H9 (cell line): ENCODE data around the gene MICALL1. TPM values are rescaled to one million over a fixed set of nuclear protein-coding genes. Genes with fewer than 3 reads are reported as not detected.

Experiments used
- DNase-seq: peaks from one replicate; pipeline ENCODE4 v3.0.0-alpha.2; 2017
- H2AFZ ChIP-seq: one replicate; pipeline ENCODE4 v1.6.1; 2013; ENCODE audit warnings: mild to moderate bottlenecking, low read length, control low read depth, moderate library complexity
- H2AK5ac ChIP-seq: 2 replicates; pipeline ENCODE4 v1.6.1; 2013; ENCODE audit warnings: low read length, control low read depth, mixed read lengths; ENCODE audit not compliant: insufficient read length
- H2BK120ac ChIP-seq: one replicate; pipeline ENCODE4 v1.6.1; 2013; ENCODE audit warnings: low read depth, mild to moderate bottlenecking, low read length, control low read depth, inconsistent platforms; ENCODE audit not compliant: poor library complexity, severe bottlenecking
- H2BK12ac ChIP-seq: 2 replicates; pipeline ENCODE4 v1.6.1; 2013; ENCODE audit warnings: low read length, control low read depth, mixed read lengths, low read depth; ENCODE audit not compliant: insufficient read length
- H2BK15ac ChIP-seq: 2 replicates; pipeline ENCODE4 v1.6.1; 2013; ENCODE audit warnings: low read depth, low read length, control low read depth
- H2BK20ac ChIP-seq: one replicate; pipeline ENCODE4 v1.6.1; 2013; ENCODE audit warnings: low read depth, mild to moderate bottlenecking, low read length, control low read depth, inconsistent platforms; ENCODE audit not compliant: poor library complexity, severe bottlenecking
- H2BK5ac ChIP-seq: 2 replicates; pipeline ENCODE4 v1.6.1; 2013; ENCODE audit warnings: low read length, control low read depth, mixed read lengths; ENCODE audit not compliant: insufficient read length
- H3K14ac ChIP-seq: 2 replicates; pipeline ENCODE4 v1.6.1; 2013; ENCODE audit warnings: low read length, control low read depth; ENCODE audit not compliant: insufficient read depth
- H3K18ac ChIP-seq: 2 replicates; pipeline ENCODE4 v1.6.1; 2013; ENCODE audit warnings: low read depth, mild to moderate bottlenecking, mixed read lengths, low read length, control low read depth; ENCODE audit not compliant: insufficient read length
- H3K23ac ChIP-seq: 2 replicates; pipeline ENCODE4 v1.6.1; 2013; ENCODE audit warnings: low read length, control low read depth, mixed read lengths, low read depth; ENCODE audit not compliant: insufficient read length
- H3K23me2 ChIP-seq: 2 replicates; pipeline ENCODE4 v1.6.1; 2013; ENCODE audit warnings: low read depth, mild to moderate bottlenecking, mixed read lengths, low read length, control low read depth; ENCODE audit not compliant: insufficient read length, poor library complexity, severe bottlenecking
- H3K27ac ChIP-seq: 2 replicates; pipeline ENCODE4 v1.5.1; 2013; ENCODE audit warnings: low read length, control low read depth, mixed read lengths, low read depth; ENCODE audit not compliant: insufficient read length
- H3K27me3 ChIP-seq: 2 replicates; pipeline ENCODE4 v1.6.1; 2013; ENCODE audit warnings: low read length, control low read depth, inconsistent platforms; ENCODE audit not compliant: insufficient read depth
- H3K4ac ChIP-seq: 2 replicates; pipeline ENCODE4 v1.6.1; 2013; ENCODE audit warnings: low read depth, mild to moderate bottlenecking, control low read depth, inconsistent platforms, low read length, moderate library complexity
- H3K4me1 ChIP-seq: 2 replicates; pipeline ENCODE4 v1.6.1; 2013; ENCODE audit warnings: low read length, control low read depth, inconsistent platforms; ENCODE audit not compliant: insufficient read depth
- H3K4me2 ChIP-seq: 2 replicates; pipeline ENCODE4 v1.6.1; 2013; ENCODE audit warnings: low read length, control low read depth, mixed read lengths; ENCODE audit not compliant: insufficient read length, insufficient read depth
- H3K56ac ChIP-seq: 2 replicates; pipeline ENCODE4 v1.6.1; 2013; ENCODE audit warnings: low read depth, mild to moderate bottlenecking, mixed read lengths, low read length, control low read depth; ENCODE audit not compliant: insufficient read length
- H3K79me1 ChIP-seq: 2 replicates; pipeline ENCODE4 v1.6.1; 2013; ENCODE audit warnings: low read depth, mild to moderate bottlenecking, moderate library complexity, low read length, control low read depth, inconsistent platforms; ENCODE audit not compliant: insufficient read depth, poor library complexity, severe bottlenecking
- H3K79me2 ChIP-seq: 2 replicates; pipeline ENCODE4 v1.6.1; 2013; ENCODE audit warnings: low read length, control low read depth, inconsistent platforms; ENCODE audit not compliant: insufficient read depth
- H3K9ac ChIP-seq: 2 replicates; pipeline ENCODE4 v1.6.1; 2013; ENCODE audit warnings: low read length, control low read depth, mixed read lengths; ENCODE audit not compliant: insufficient read length; ENCODE audit errors: extremely low read depth
- H3K9me3 ChIP-seq: one replicate; pipeline ENCODE4 v1.6.1; 2013; ENCODE audit warnings: low read depth, low read length, inconsistent platforms; ENCODE audit not compliant: control insufficient read depth
- H3T11ph ChIP-seq: one replicate; pipeline ENCODE4 v1.6.1; 2013; ENCODE audit warnings: mild to moderate bottlenecking, low read length, control low read depth, inconsistent platforms
- H4K20me1 ChIP-seq: one replicate; pipeline ENCODE4 v1.6.1; 2013; ENCODE audit not compliant: control insufficient read depth, insufficient read length, insufficient read depth
- H4K5ac ChIP-seq: 2 replicates; pipeline ENCODE4 v1.6.1; 2013; ENCODE audit warnings: low read depth, mild to moderate bottlenecking, mixed read lengths, low read length, control low read depth; ENCODE audit not compliant: insufficient read length
- H4K8ac ChIP-seq: replicated peaks from 2 replicates; pipeline ENCODE4 v1.6.1; 2013; ENCODE audit warnings: low read length, control low read depth, mixed read lengths, low read depth; ENCODE audit not compliant: insufficient read length
- H4K91ac ChIP-seq: 2 replicates; pipeline ENCODE4 v1.6.1; 2013; ENCODE audit warnings: low read depth, mild to moderate bottlenecking, moderate library complexity, mixed read lengths, low read length, control low read depth; ENCODE audit not compliant: insufficient read length
- H3K27ac Mint-ChIP-seq, 3 experiments: 2 replicates in 2 of 3; 3 replicates in 1 of 3; pipeline ENCODE4 v1.8.0; 2020 to 2021; ENCODE audit warnings: mixed read lengths in 3 of 3, mild to moderate bottlenecking in 1 of 3, moderate library complexity in 1 of 3
- H3K27me3 Mint-ChIP-seq: 2 replicates; pipeline ENCODE4 v1.8.0; 2021; ENCODE audit warnings: low read depth, mild to moderate bottlenecking, moderate library complexity, mixed read lengths
- H3K36me3 Mint-ChIP-seq, 3 experiments: 2 replicates in 2 of 3; 3 replicates in 1 of 3; pipeline ENCODE4 v1.8.0; 2020 to 2021; ENCODE audit warnings: low read depth in 3 of 3, mixed read lengths in 3 of 3; ENCODE audit not compliant: insufficient read depth in 1 of 3
- H3K4me1 Mint-ChIP-seq, 2 experiments: 2 replicates each; pipeline ENCODE4 v1.8.0; 2020; ENCODE audit warnings: mixed read lengths in 2 of 2
- H3K4me3 Mint-ChIP-seq, 2 experiments: 2 replicates in 1 of 2; 3 replicates in 1 of 2; pipeline ENCODE4 v1.8.0; 2020 to 2021; ENCODE audit warnings: mild to moderate bottlenecking in 2 of 2, mixed read lengths in 2 of 2, moderate library complexity in 1 of 2
- H3K9me3 Mint-ChIP-seq, 2 experiments: 2 replicates in 1 of 2; 3 replicates in 1 of 2; pipeline ENCODE4 v1.8.0; 2020; ENCODE audit warnings: mild to moderate bottlenecking in 2 of 2, mixed read lengths in 2 of 2, moderate library complexity in 1 of 2
- CTCF ChIP-seq: fragments of 200-600 bp; sonication (generic); conservative IDR thresholded peaks from 3 replicates; pipeline ENCODE4 v1.8.0; 2021; ENCODE audit warnings: antibody characterized with exemption, mild to moderate bottlenecking
- WGBS: extraction: QIAGEN DNeasy Blood & Tissue Kit; methylation state at CpG from one replicate; pipeline ENCODE4 v1.1.7; 2013; ENCODE audit warnings: missing lambda C conversion rate, low lambda C conversion rate, mixed read lengths; ENCODE audit not compliant: insufficient read length; ENCODE audit errors: extremely low coverage; 5-methylcytosine and 5-hydroxymethylcytosine counted together
- total RNA-seq: library from RNA; stranded (reverse); gene quantifications from 2 replicates; pipeline ENCODE4 v1.2.1, GENCODE V29; 2021

Gene MICALL1
- total RNA-seq, 1 experiment from 2014 or later = 33.3 TPM

- peaks cover 0 to 48% (median 22%) of the 10 kb centered on the region in 3 experiments; a peak in 6 of 7 replicates for H3K36me3 Mint-ChIP-seq
- H3K4me3 Mint-ChIP-seq = no peak overlapping the region
- no peak for DNase-seq
- Histone ChIP-seq H3K79me2 (no peaks in the 10 kb centered on the region), H2BK12ac (no peak overlapping the region), H4K8ac (no peak overlapping the region), H3K4me2 (no peak overlapping the region), H2BK20ac (no peak overlapping the region), H3K79me1 (no peaks in the 10 kb centered on the region), H3K23ac (no peak overlapping the region), H3K4ac (no peak overlapping the region), H4K5ac (no peak overlapping the region), H3K27me3 (no peaks in the 10 kb centered on the region), H3K9me3 (no peaks in the 10 kb centered on the region), H3K9ac (no peak overlapping the region), H3K27ac (no peak overlapping the region), H3K4me1 (no peaks in the 10 kb centered on the region), H2AFZ (no peak overlapping the region), H3K56ac (no peak overlapping the region), H2BK15ac (no peak overlapping the region), H3K23me2 (peaks cover 2% of the 10 kb centered on the region), H4K20me1 (no peaks in the 10 kb centered on the region), H3T11ph (no peak overlapping the region), H3K14ac (no peak overlapping the region), H4K91ac (no peak overlapping the region), H2BK120ac (no peak overlapping the region), H2AK5ac (no peak overlapping the region), H2BK5ac (no peak overlapping the region), H3K18ac (no peak overlapping the region)
- no CpG with 5 or more reads among the region's 7 CpGs for WGBS
- H3K4me1 Mint-ChIP-seq = 0 out of 4 replicates have a peak, but pooled peaks cover 0 to 3% of the 10 kb centered on the region in 2 experiments
- no peaks in the 10 kb centered on the region for H3K27me3 Mint-ChIP-seq
- no peak for TF ChIP-seq CTCF
- no peak overlapping the region for H3K27ac Mint-ChIP-seq
- H3K9me3 Mint-ChIP-seq = no peaks in the 10 kb centered on the region
Measured at GRCh38 chr22:37926358-37926757, 20.3 kb downstream of the MICALL1 start.
